SU-DHL-6 (cell line): ENCODE results near the gene CACNA1B.
"Not testable (repeated sequence)": the region's sequence is repeated elsewhere in the genome, so short reads cannot be mapped to it uniquely, and the experiment has no call there.

Experiments
- H2AFZ ChIP-seq: fragments of 200-600 bp; sonication (generic); 2 replicates; pipeline ENCODE4 v1.6.1; 2014; ENCODE audit warnings: low read depth, mild to moderate bottlenecking, moderate library complexity, mixed read lengths, antibody characterized with exemption, low read length; ENCODE audit not compliant: severe bottlenecking
- H3F3A ChIP-seq: fragments of 200-600 bp; shearing (Covaris generic); 2 replicates; pipeline ENCODE4 v1.6.0; 2016; ENCODE audit warnings: antibody characterized with exemption, mild to moderate bottlenecking; ENCODE audit not compliant: insufficient read depth
- H3K27ac ChIP-seq: fragments of 200-600 bp; sonication (generic); 2 replicates; pipeline ENCODE4 v1.5.1; 2016; ENCODE audit warnings: low read depth, mild to moderate bottlenecking, low read length, moderate library complexity, mixed read lengths
- H3K27me3 ChIP-seq: fragments of 200-600 bp; sonication (generic), shearing (Covaris generic); 2 replicates; pipeline ENCODE4 v1.6.0; 2014; ENCODE audit warnings: mild to moderate bottlenecking, low read length
- H3K36me3 ChIP-seq: fragments of 200-600 bp; sonication (generic); 2 replicates; pipeline ENCODE4 v1.6.1; 2014; ENCODE audit warnings: mild to moderate bottlenecking, low read length, mixed read lengths
- H3K4me2 ChIP-seq: fragments of 300-600, 200-600 bp; shearing (Covaris generic), sonication (generic); 2 replicates; pipeline ENCODE4 v1.6.0; 2014; ENCODE audit warnings: low read length, low read depth, mild to moderate bottlenecking; ENCODE audit not compliant: poor library complexity, severe bottlenecking
- H3K4me3 ChIP-seq: fragments of 200-600 bp; sonication (generic); 2 replicates; pipeline ENCODE4 v1.5.1; 2014; ENCODE audit warnings: antibody characterized with exemption, low read length, mild to moderate bottlenecking, mixed read lengths; ENCODE audit not compliant: insufficient read depth, poor library complexity, severe bottlenecking
- H3K79me2 ChIP-seq: fragments of 200-600 bp; sonication (generic); 2 replicates; pipeline ENCODE4 v1.6.1; 2014; ENCODE audit warnings: mild to moderate bottlenecking, low read length, moderate library complexity; ENCODE audit not compliant: insufficient read depth
- H3K9ac ChIP-seq: fragments of 200-600 bp; sonication (generic); 2 replicates; pipeline ENCODE4 v1.7.0; 2014; ENCODE audit warnings: mild to moderate bottlenecking, low read length
- H3K9me2 ChIP-seq: fragments of 200-600 bp; sonication (generic); replicated peaks from 2 replicates; pipeline ENCODE4 v1.6.1; 2014; ENCODE audit warnings: low read length; ENCODE audit not compliant: insufficient read depth
- H3K9me3 ChIP-seq: fragments of 200-600 bp; sonication (generic); 2 replicates; pipeline ENCODE4 v1.6.1; 2014; ENCODE audit warnings: low read length, mixed read lengths; ENCODE audit not compliant: insufficient read depth
- H4K20me1 ChIP-seq: fragments of 200-600 bp; sonication (generic); 2 replicates; pipeline ENCODE4 v1.6.1; 2014; ENCODE audit warnings: low read depth, mild to moderate bottlenecking, antibody characterized with exemption, low read length, moderate library complexity, mixed read lengths
- CTCF ChIP-seq: fragments of 200-600 bp; sonication (generic); IDR thresholded peaks from one replicate; pipeline ENCODE4 v1.5.1; 2017; ENCODE audit warnings: antibody characterized with exemption, mild to moderate bottlenecking, low read length, moderate library complexity; ENCODE audit not compliant: insufficient read depth, poor library complexity, severe bottlenecking
- EZH2phosphoT487 ChIP-seq: fragments of 200-600 bp; sonication (generic), shearing (Covaris generic); conservative IDR thresholded peaks from 2 replicates; pipeline ENCODE4 v1.6.1; 2018; ENCODE audit warnings: mild to moderate bottlenecking, antibody characterized with exemption, low read length, moderate library complexity, mixed read lengths

The CACNA1B gene

GRCh38 chr9:137889966-137890365 lies 12.4 kb downstream of the CACNA1B start:
- not testable (repeated sequence) for H3K9me2 ChIP-seq, H3F3A ChIP-seq, H4K20me1 ChIP-seq, H3K27me3 ChIP-seq, H3K4me3 ChIP-seq, H3K27ac ChIP-seq, H3K9me3 ChIP-seq, H3K4me2 ChIP-seq, H3K79me2 ChIP-seq, H3K9ac ChIP-seq, H3K36me3 ChIP-seq, H2AFZ ChIP-seq

- not testable (repeated sequence) for H2AFZ ChIP-seq, H4K20me1 ChIP-seq, H3K27ac ChIP-seq, H3K4me3 ChIP-seq, H3F3A ChIP-seq, H3K36me3 ChIP-seq, H3K9me3 ChIP-seq, H3K9ac ChIP-seq, H3K9me2 ChIP-seq, H3K27me3 ChIP-seq, H3K79me2 ChIP-seq, H3K4me2 ChIP-seq
Observed at GRCh38 chr9:137890768-137891587, 13.4 kb downstream of the CACNA1B start.

GRCh38 chr9:137891588-137892423 lies 14.2 kb downstream of the CACNA1B start:
- Histone ChIP-seq H3K9me2 (no peaks in the 10 kb centered on the region), H3K4me2 (no peak overlapping the region), H4K20me1 (no peaks in the 10 kb centered on the region), H3K9me3 (no peaks in the 10 kb centered on the region), H3K9ac (no peak overlapping the region), H3F3A (no peaks in the 10 kb centered on the region), H3K36me3 (no peaks in the 10 kb centered on the region), H3K27me3 (no peaks in the 10 kb centered on the region), H2AFZ (no peak overlapping the region), H3K4me3 (no peak overlapping the region), H3K27ac (no peak overlapping the region), H3K79me2 (no peaks in the 10 kb centered on the region)
- TF ChIP-seq EZH2phosphoT487 (no peak), CTCF (no peak)

GRCh38 chr9:137892424-137893191 lies 15.0 kb downstream of the CACNA1B start:
- H3K79me2 ChIP-seq, result no peaks in the 10 kb centered on the region
- no peaks in the 10 kb centered on the region for H4K20me1 ChIP-seq
- TF ChIP-seq EZH2phosphoT487, result no peak
- TF ChIP-seq CTCF, result no peak
- no peak overlapping the region for H2AFZ ChIP-seq
- no peak overlapping the region for H3K9ac ChIP-seq
- no peaks in the 10 kb centered on the region for H3K27me3 ChIP-seq
- H3K9me3 ChIP-seq, result no peaks in the 10 kb centered on the region
- H3K9me2 ChIP-seq, result no peaks in the 10 kb centered on the region
- no peaks in the 10 kb centered on the region for H3F3A ChIP-seq
- H3K4me3 ChIP-seq, result no peak overlapping the region
- H3K36me3 ChIP-seq, result no peaks in the 10 kb centered on the region
- H3K27ac ChIP-seq, result no peak overlapping the region
- H3K4me2 ChIP-seq, result no peak overlapping the region
